IMR-90 (cell line): ENCODE data around the gene CFAP251. TPM values are rescaled to one million over a fixed set of nuclear protein-coding genes. Genes with fewer than 3 reads are reported as not detected.

Experiments used
- ATAC-seq: fragments of 200-7000 bp; cut with Tn5 transposase; 2 replicates; pipeline ENCODE4 v1.9.1; 2020; ENCODE audit warnings: low read depth, mild to moderate bottlenecking, moderate library complexity
- BruUV-seq: library from RNA; stranded (reverse); fragments of 400-500 nt; replicated peaks from 2 replicates; lab custom pipeline; 2021; lab: Mats Ljungman, UMichigan
- CTCF ChIA-PET: fragments of 300-600 bp; formaldehyde crosslinking; extraction: SDS; loops from one replicate; lab custom pipeline; 2021; ENCODE audit warnings: antibody characterized with exemption; lab: Yijun Ruan, JAX
- POLR2A ChIA-PET: fragments of 300-600 bp; sonication (Branson Sonifier 250); formaldehyde crosslinking; loops from one replicate; lab custom pipeline; 2022; ENCODE audit warnings: antibody characterized with exemption; ENCODE audit not compliant: unreplicated experiment; lab: Charles Lee
- DNase-seq: peaks from one replicate; pipeline ENCODE4 v3.0.0; 2013
- H2AFZ ChIP-seq: replicated peaks from 2 replicates; pipeline ENCODE3; 2013; ENCODE audit warnings: low read length, mild to moderate bottlenecking; ENCODE audit not compliant: poor library complexity
- H2AK5ac ChIP-seq: 2 replicates; pipeline ENCODE4 v1.6.1; 2013; ENCODE audit warnings: low read depth, low read length, inconsistent platforms
- H2AK9ac ChIP-seq: replicated peaks from 2 replicates; pipeline ENCODE3; 2013; ENCODE audit warnings: mild to moderate bottlenecking, low read depth, low read length, moderate library complexity; ENCODE audit not compliant: poor library complexity
- H2BK120ac ChIP-seq: 2 replicates; pipeline ENCODE4 v1.6.1; 2013; ENCODE audit warnings: low read depth, low read length, inconsistent platforms
- H2BK15ac ChIP-seq: 3 replicates; pipeline ENCODE4 v1.6.1; 2013; ENCODE audit warnings: low read depth, low read length, inconsistent platforms
- H2BK20ac ChIP-seq: 2 replicates; pipeline ENCODE4 v1.6.1; 2013; ENCODE audit warnings: low read depth, mild to moderate bottlenecking, inconsistent platforms, low read length, moderate library complexity
- H2BK5ac ChIP-seq: 2 replicates; pipeline ENCODE4 v1.6.1; 2013; ENCODE audit warnings: mild to moderate bottlenecking, low read depth, low read length, inconsistent platforms; ENCODE audit not compliant: poor library complexity, severe bottlenecking
- H3K14ac ChIP-seq: replicated peaks from 2 replicates; pipeline ENCODE4 v1.6.1; 2013; ENCODE audit warnings: low read depth, low read length, inconsistent platforms
- H3K18ac ChIP-seq: 2 replicates; pipeline ENCODE4 v1.6.1; 2013; ENCODE audit warnings: low read depth, low read length, control low read depth
- H3K23ac ChIP-seq: 2 replicates; pipeline ENCODE4 v1.6.1; 2013; ENCODE audit warnings: low read depth, low read length, inconsistent platforms
- H3K27ac ChIP-seq: 2 replicates; pipeline ENCODE4 v1.5.1; 2013; ENCODE audit warnings: mild to moderate bottlenecking, control low read depth, low read length; ENCODE audit not compliant: insufficient read depth
- H3K27me3 ChIP-seq: 2 replicates; pipeline ENCODE4 v1.6.1; 2013; ENCODE audit warnings: low read length; ENCODE audit not compliant: control insufficient read depth, insufficient read depth
- H3K36me3 ChIP-seq: 2 replicates; pipeline ENCODE4 v1.6.1; 2013; ENCODE audit warnings: low read length, mixed read lengths; ENCODE audit not compliant: control insufficient read depth, insufficient read depth
- H3K4ac ChIP-seq: 2 replicates; pipeline ENCODE4 v1.6.1; 2013; ENCODE audit warnings: low read depth, low read length, inconsistent platforms
- H3K4me1 ChIP-seq: 2 replicates; pipeline ENCODE4 v1.6.1; 2013; ENCODE audit warnings: low read length, mixed read lengths; ENCODE audit not compliant: control insufficient read depth, insufficient read depth
- H3K4me2 ChIP-seq: 2 replicates; pipeline ENCODE4 v1.6.1; 2013; ENCODE audit warnings: low read depth, mild to moderate bottlenecking, control low read depth, low read length, moderate library complexity
- H3K4me3 ChIP-seq: 2 replicates; pipeline ENCODE4 v1.5.1; 2013; ENCODE audit warnings: low read depth, mild to moderate bottlenecking, control low read depth, low read length, moderate library complexity; ENCODE audit not compliant: insufficient read depth
- H3K56ac ChIP-seq: 2 replicates; pipeline ENCODE4 v1.6.1; 2013; ENCODE audit warnings: low read length, inconsistent platforms; ENCODE audit not compliant: insufficient read depth; ENCODE audit errors: extremely low read depth
- H3K79me1 ChIP-seq, 2 experiments: 2 replicates each; pipeline ENCODE4 v1.6.1; 2013; ENCODE audit warnings: low read length in 2 of 2, inconsistent platforms in 1 of 2, low read depth in 1 of 2
- H3K9ac ChIP-seq: 2 replicates; pipeline ENCODE4 v1.6.1; 2013; ENCODE audit warnings: low read depth, low read length, control low read depth
- H3K9me1 ChIP-seq: 2 replicates; pipeline ENCODE4 v1.6.1; 2013; ENCODE audit warnings: low read length, inconsistent platforms; ENCODE audit not compliant: insufficient read depth
- H3K9me3 ChIP-seq: 2 replicates; pipeline ENCODE4 v1.6.1; 2013; ENCODE audit warnings: low read length; ENCODE audit not compliant: control insufficient read depth, insufficient read depth
- H4K20me1 ChIP-seq: 2 replicates; pipeline ENCODE4 v1.6.1; 2013; ENCODE audit warnings: low read length, inconsistent platforms; ENCODE audit not compliant: insufficient read depth
- H4K5ac ChIP-seq: 2 replicates; pipeline ENCODE4 v1.6.1; 2013; ENCODE audit warnings: mild to moderate bottlenecking, low read depth, low read length, control low read depth
- H4K8ac ChIP-seq, 2 experiments: 2 replicates each; pipeline ENCODE4 v1.6.1; 2013; ENCODE audit warnings: low read depth in 2 of 2, low read length in 2 of 2, control low read depth in 1 of 2, inconsistent platforms in 1 of 2
- H4K91ac ChIP-seq: 2 replicates; pipeline ENCODE4 v1.6.1; 2013; ENCODE audit warnings: low read depth, low read length, inconsistent platforms; ENCODE audit not compliant: insufficient read depth
- BHLHE40 ChIP-seq: fragments of 150-350 bp; IDR thresholded peaks from 2 replicates; pipeline ENCODE4 v1.6.1; 2016; ENCODE audit warnings: mild to moderate bottlenecking, low read depth, low read length
- ELK1 ChIP-seq: fragments of 150-350 bp; IDR thresholded peaks from 2 replicates; pipeline ENCODE4 v1.6.1; 2016; ENCODE audit warnings: low read depth, mild to moderate bottlenecking, low read length, moderate library complexity, borderline replicate concordance
- FOS ChIP-seq: fragments of 150-350 bp; IDR thresholded peaks from 2 replicates; pipeline ENCODE4 v1.6.1; 2016; ENCODE audit warnings: low read depth, low read length
- MXI1 ChIP-seq: IDR thresholded peaks from 2 replicates; pipeline ENCODE4 v1.6.1; 2012; ENCODE audit warnings: low read depth, mild to moderate bottlenecking, low read length, moderate library complexity, borderline replicate concordance
- NFE2L2 ChIP-seq: fragments of 150-350 bp; IDR thresholded peaks from 2 replicates; pipeline ENCODE4 v1.6.1; 2016; ENCODE audit warnings: low read depth, mild to moderate bottlenecking, low read length
- RAD21 ChIP-seq: IDR thresholded peaks from 2 replicates; pipeline ENCODE4 v1.6.1; 2012; ENCODE audit warnings: low read length, improper control_type of control experiment
- RCOR1 ChIP-seq: IDR thresholded peaks from 2 replicates; pipeline ENCODE4 v1.6.1; 2012; ENCODE audit warnings: mild to moderate bottlenecking, low read length, improper control_type of control experiment; ENCODE audit not compliant: insufficient replicate concordance
- SMC3 ChIP-seq: fragments of 150-350 bp; IDR thresholded peaks from 2 replicates; pipeline ENCODE4 v1.6.1; 2016; ENCODE audit warnings: low read depth, mild to moderate bottlenecking, antibody characterized with exemption, low read length, moderate library complexity
- WGBS, 2 experiments: methylation state at CpG; one replicate each; pipeline versions ENCODE4 v1.1.5 to v1.1.7; 2013; ENCODE audit warnings: missing lambda C conversion rate in 2 of 2; ENCODE audit not compliant: insufficient read length in 1 of 2; ENCODE audit errors: extremely low coverage in 2 of 2; 5-methylcytosine and 5-hydroxymethylcytosine counted together
- dilution Hi-C: fragments of 300-500 bp; cut with HindIII; formaldehyde crosslinking; loops from one replicate; pipeline ENCODE4 v1.14.3; 2018; ENCODE audit warnings: low sequenced_read_pairs; ENCODE audit not compliant: unreplicated experiment
- in situ Hi-C: fragments of 300-500 bp; cut with MboI; formaldehyde crosslinking; loops from 3 replicates; pipeline ENCODE4 v1.14.3; 2019; ENCODE audit warnings: low sequenced_read_pairs, inconsistent platforms, mixed read lengths
- intact Hi-C: fragments of 100-400 bp; cut with micrococcal nuclease; formaldehyde crosslinking; loops from 2 replicates; pipeline ENCODE4 v1.10.0; 2022
- polyA plus RNA-seq, 3 experiments: library from polyadenylated mRNA; depleted of rRNA; stranded (reverse); fragments of >200 nt; gene quantifications; 2 replicates each; pipeline ENCODE4 v1.2.3, GENCODE V29; 2012; ENCODE audit warnings: low replicate concordance in 1 of 3
- total RNA-seq: library from RNA; depleted of rRNA; stranded (reverse); fragments of >200 nt; gene quantifications from 2 replicates; pipeline ENCODE4 v1.2.3, GENCODE V29; 2012

CFAP251 gene
- total and polyA plus RNA-seq, 2 of the 4 experiments (the other 2 are of a cell fraction), result 7.8 to 9.1 TPM

- H2AK9ac ChIP-seq, result no peak overlapping the region
- H4K91ac ChIP-seq, result no peak overlapping the region
- H2AFZ ChIP-seq, result no peak overlapping the region
- no peaks in the 10 kb centered on the region for H3K27me3 ChIP-seq
- no peak overlapping the region for H3K27ac ChIP-seq
- ChIA-PET POLR2A (no interaction called here), CTCF (no interaction called here)
- no peak overlapping the region for H2BK20ac ChIP-seq
- H3K79me1 ChIP-seq, result peaks cover 10 to 24% of the 10 kb centered on the region in 2 experiments
- no peak overlapping the region for H4K8ac ChIP-seq
- H4K20me1 ChIP-seq, result 0 out of 2 replicates have a peak, but pooled peaks cover 4% of the 10 kb centered on the region
- H3K18ac ChIP-seq, result no peak overlapping the region
- no peak overlapping the region for H3K9ac ChIP-seq
- intact Hi-C loops (no loop called here), dilution Hi-C loops (no loop called here), in situ Hi-C loops (no loop called here)
- H2AK5ac ChIP-seq, result no peak overlapping the region
- no peak for DNase-seq
- no peak overlapping the region for H2BK120ac ChIP-seq
- H3K36me3 ChIP-seq, result peaks cover 4% of the 10 kb centered on the region; the same call in 1 of the 2 replicates
- no peaks in the 10 kb centered on the region for H3K9me1 ChIP-seq
- H3K4me1 ChIP-seq, result no peaks in the 10 kb centered on the region
- WGBS, 2 experiments, result 90% methylated on average over 4 of the region's 8 CpGs; no CpG with 5 or more reads in 1 of the 2 experiments
- TF ChIP-seq MXI1 (no peak), SMC3 (no peak), RCOR1 (no peak), ELK1 (no peak), BHLHE40 (no peak), NFE2L2 (no peak), RAD21 (no peak), FOS (no peak)
- H3K4me2 ChIP-seq, result no peak overlapping the region
- H3K56ac ChIP-seq, result no peak overlapping the region
- no peak overlapping the region for H3K14ac ChIP-seq
- no peak overlapping the region for H2BK15ac ChIP-seq
- H3K23ac ChIP-seq, result no peak overlapping the region
- H3K9me3 ChIP-seq, result no peaks in the 10 kb centered on the region
- no TSS peak for BruUV-seq
- H3K4me3 ChIP-seq, result no peak overlapping the region
- no peak overlapping the region for H2BK5ac ChIP-seq
- ATAC-seq, result no peak
- H3K4ac ChIP-seq, result no peak overlapping the region
- no peak overlapping the region for H4K5ac ChIP-seq
Observed at GRCh38 chr12:122035292-122035691, 116.9 kb downstream of the CFAP251 start.
